ENCODE results near the gene IFNGR1.

Gene IFNGR1

GRCh38 chr6:137170266-137171052 is 48.7 kb downstream of the IFNGR1 start:
- Histone ChIP-seq H2AFZ (ENCODE audit: low read length) (no peak overlapping the region), H3K18ac (ENCODE audit: low read length) (no peak overlapping the region), H3K4me3 (ENCODE audit: low read length in 2 of 2) (no peak overlapping the region), H2BK15ac (ENCODE audit: low read length) (no peak overlapping the region), H2BK12ac (ENCODE audit: low read length) (no peak overlapping the region), H3K9ac (ENCODE audit: low read depth, low read length, poor library complexity) (no peak overlapping the region), H2AK5ac (ENCODE audit: low read depth, low read length) (no peak overlapping the region), H3K27me3 (ENCODE audit: control insufficient read depth in 3 of 3, insufficient read depth in 3 of 3, low read depth in 1 of 3, low read length in 3 of 3) (no peaks in the 10 kb centered on the region), H3K14ac (ENCODE audit: low read length) (no peak overlapping the region), H3K9me3 (replicated peaks in 1 of 2; ENCODE audit: control insufficient read depth in 2 of 2, insufficient read depth in 1 of 2, low read depth in 1 of 2, low read length in 2 of 2) (peaks cover 0 to 2% of the 10 kb centered on the region in 2 donors), H4K8ac (ENCODE audit: low read depth, low read length) (no peak overlapping the region), H2BK5ac (ENCODE audit: low read length) (no peak overlapping the region), H3K23ac (ENCODE audit: low read depth, low read length, poor library complexity) (no peak overlapping the region), H4K91ac (ENCODE audit: low read depth, low read length, poor library complexity) (no peak overlapping the region), H3K27ac (replicated peaks; ENCODE audit: low read length) (no peak overlapping the region), H3K4me1 (ENCODE audit: control insufficient read depth in 2 of 2, insufficient read depth in 1 of 2, low read depth in 1 of 2, low read length in 2 of 2) (no peaks in the 10 kb centered on the region), H3K4me2 (ENCODE audit: insufficient read depth, low read length, poor library complexity, severe bottlenecking) (no peak overlapping the region), H3K79me1 (ENCODE audit: low read depth, low read length) (no peaks in the 10 kb centered on the region), H2BK120ac (ENCODE audit: low read depth, low read length) (no peak overlapping the region), H3K36me3 (replicated peaks in 1 of 2; ENCODE audit: control insufficient read depth in 2 of 2, insufficient read depth in 2 of 2, low read length in 2 of 2) (no peaks in the 10 kb centered on the region), H3K4ac (ENCODE audit: low read length) (no peak overlapping the region)
- no CpG with 5 or more reads among the region's 13 CpGs for WGBS, 2 donors (ENCODE audit: extremely low coverage in 2 of 2, insufficient read length in 2 of 2, insufficient replicate concordance in 1 of 2)
- DNase-seq (ENCODE audit: low spot score): no peak

DNA sequence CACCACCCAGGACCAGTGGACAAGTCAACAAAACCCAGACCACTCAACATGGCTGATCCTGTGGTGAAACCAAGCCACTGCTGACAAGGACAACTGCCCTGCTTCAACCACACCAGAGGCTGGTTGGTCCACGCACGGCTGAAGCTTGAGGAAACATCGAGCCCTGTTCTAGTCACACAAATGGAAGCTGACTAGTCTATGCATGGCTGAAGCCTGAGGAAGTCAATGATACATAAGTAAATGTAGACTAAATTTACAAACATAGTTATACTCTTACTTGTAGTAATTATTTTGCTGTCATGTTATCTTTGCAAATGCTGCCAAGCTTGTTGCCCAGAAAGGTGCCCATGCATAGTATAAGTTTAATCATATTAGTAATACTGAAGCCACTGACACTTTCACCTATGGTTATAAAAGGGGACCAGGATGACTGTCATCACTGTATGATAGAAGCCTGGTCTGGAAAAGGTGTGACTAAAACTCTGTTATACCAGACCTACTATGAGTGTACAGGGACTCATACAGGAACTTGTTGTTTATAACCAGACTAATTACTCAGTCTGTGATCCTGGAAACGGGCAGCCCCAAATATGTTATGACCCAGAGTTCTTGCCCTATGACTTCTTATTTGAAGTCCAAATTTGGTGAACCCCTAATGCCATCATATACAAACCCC is 51.3 kb downstream of the IFNGR1 start:
- no peaks in the 10 kb centered on the region for H3K36me3 ChIP-seq (replicated peaks in 1 of 2; ENCODE audit: control insufficient read depth in 2 of 2, insufficient read depth in 2 of 2, low read length in 2 of 2)
- H3K4me3 ChIP-seq (ENCODE audit: low read length in 2 of 2): no peak overlapping the region
- H2AFZ ChIP-seq (ENCODE audit: low read length): no peak overlapping the region
- DNase-seq (ENCODE audit: low spot score): no peak
- H2AK5ac ChIP-seq (ENCODE audit: low read depth, low read length): no peak overlapping the region
- no peak overlapping the region for H4K8ac ChIP-seq (ENCODE audit: low read depth, low read length)
- no peak overlapping the region for H3K23ac ChIP-seq (ENCODE audit: low read depth, low read length, poor library complexity)
- no peak overlapping the region for H3K9ac ChIP-seq (ENCODE audit: low read depth, low read length, poor library complexity)
- H3K18ac ChIP-seq (ENCODE audit: low read length): no peak overlapping the region
- H2BK15ac ChIP-seq (ENCODE audit: low read length): no peak overlapping the region
- H2BK12ac ChIP-seq (ENCODE audit: low read length): no peak overlapping the region
- no peaks in the 10 kb centered on the region for H3K79me1 ChIP-seq (ENCODE audit: low read depth, low read length)
- no peak overlapping the region for H3K4me2 ChIP-seq (ENCODE audit: insufficient read depth, low read length, poor library complexity, severe bottlenecking)
- H2BK5ac ChIP-seq (ENCODE audit: low read length): no peak overlapping the region
- peak overlapping the region; percentile 57 for H4K91ac ChIP-seq (ENCODE audit: low read depth, low read length, poor library complexity)
- no peak overlapping the region for H3K4ac ChIP-seq (ENCODE audit: low read length)
- no peak overlapping the region for H2BK120ac ChIP-seq (ENCODE audit: low read depth, low read length)
- H3K4me1 ChIP-seq (ENCODE audit: control insufficient read depth in 2 of 2, insufficient read depth in 1 of 2, low read depth in 1 of 2, low read length in 2 of 2): no peaks in the 10 kb centered on the region
- H3K27me3 ChIP-seq (ENCODE audit: control insufficient read depth in 3 of 3, insufficient read depth in 3 of 3, low read depth in 1 of 3, low read length in 3 of 3): no peaks in the 10 kb centered on the region
- H3K14ac ChIP-seq (ENCODE audit: low read length): no peak overlapping the region
- H3K27ac ChIP-seq (replicated peaks; ENCODE audit: low read length): no peak overlapping the region
- H3K9me3 ChIP-seq (replicated peaks in 1 of 2; ENCODE audit: control insufficient read depth in 2 of 2, insufficient read depth in 1 of 2, low read depth in 1 of 2, low read length in 2 of 2): peaks cover 8 to 12% of the 10 kb centered on the region in 2 donors
- no CpG with 5 or more reads among the region's 4 CpGs for WGBS, 2 donors (ENCODE audit: extremely low coverage in 2 of 2, insufficient read length in 2 of 2, insufficient replicate concordance in 1 of 2)

GRCh38 chr6:137166247-137167098 is 52.7 kb downstream of the IFNGR1 start:
- Histone ChIP-seq H3K14ac (ENCODE audit: low read length) (no peak overlapping the region), H3K4me2 (ENCODE audit: insufficient read depth, low read length, poor library complexity, severe bottlenecking) (no peak overlapping the region), H3K4ac (ENCODE audit: low read length) (no peak overlapping the region), H3K9me3 (replicated peaks in 1 of 2; ENCODE audit: control insufficient read depth in 2 of 2, insufficient read depth in 1 of 2, low read depth in 1 of 2, low read length in 2 of 2) (peaks cover 8 to 12% of the 10 kb centered on the region in 2 donors), H3K9ac (ENCODE audit: low read depth, low read length, poor library complexity) (no peak overlapping the region), H3K4me1 (ENCODE audit: control insufficient read depth in 2 of 2, insufficient read depth in 1 of 2, low read depth in 1 of 2, low read length in 2 of 2) (no peaks in the 10 kb centered on the region), H3K79me1 (ENCODE audit: low read depth, low read length) (no peaks in the 10 kb centered on the region), H3K4me3 (ENCODE audit: low read length in 2 of 2) (no peak overlapping the region), H4K91ac (ENCODE audit: low read depth, low read length, poor library complexity) (no peak overlapping the region), H2BK15ac (ENCODE audit: low read length) (no peak overlapping the region), H3K18ac (ENCODE audit: low read length) (no peak overlapping the region), H3K23ac (ENCODE audit: low read depth, low read length, poor library complexity) (no peak overlapping the region), H2BK120ac (ENCODE audit: low read depth, low read length) (no peak overlapping the region), H2BK12ac (ENCODE audit: low read length) (no peak overlapping the region), H3K27ac (replicated peaks; ENCODE audit: low read length) (no peak overlapping the region), H2AFZ (ENCODE audit: low read length) (no peak overlapping the region), H4K8ac (ENCODE audit: low read depth, low read length) (no peak overlapping the region), H3K36me3 (replicated peaks in 1 of 2; ENCODE audit: control insufficient read depth in 2 of 2, insufficient read depth in 2 of 2, low read length in 2 of 2) (no peaks in the 10 kb centered on the region), H2BK5ac (ENCODE audit: low read length) (no peak overlapping the region), H3K27me3 (ENCODE audit: control insufficient read depth in 3 of 3, insufficient read depth in 3 of 3, low read depth in 1 of 3, low read length in 3 of 3) (no peaks in the 10 kb centered on the region), H2AK5ac (ENCODE audit: low read depth, low read length) (no peak overlapping the region)
- no peak for DNase-seq (ENCODE audit: low spot score)
- WGBS, 2 donors (ENCODE audit: extremely low coverage in 2 of 2, insufficient read length in 2 of 2, insufficient replicate concordance in 1 of 2): no CpG with 5 or more reads among the region's 8 CpGs

Data from neuronal stem cell (in vitro differentiated cells).